ES-I3 (cell line): ENCODE measurements around the gene TMEM89.

Experiments used
- H3K36me3 ChIP-seq: 2 replicates; pipeline ENCODE4 v1.6.1; 2013; ENCODE audit warnings: mild to moderate bottlenecking, low read length, control low read depth, moderate library complexity; ENCODE audit not compliant: insufficient read depth
- H3K4me1 ChIP-seq: 2 replicates; pipeline ENCODE4 v1.6.1; 2013; ENCODE audit warnings: mild to moderate bottlenecking, control low read depth, low read length; ENCODE audit not compliant: insufficient read depth
- H3K9ac ChIP-seq: 2 replicates; pipeline ENCODE4 v1.6.1; 2013; ENCODE audit warnings: low read depth, mild to moderate bottlenecking, low read length, moderate library complexity
- H3K9me3 ChIP-seq: 2 replicates; pipeline ENCODE4 v1.6.1; 2013; ENCODE audit warnings: mild to moderate bottlenecking, low read length, moderate library complexity; ENCODE audit not compliant: control insufficient read depth, insufficient read depth

TMEM89 gene

DNA sequence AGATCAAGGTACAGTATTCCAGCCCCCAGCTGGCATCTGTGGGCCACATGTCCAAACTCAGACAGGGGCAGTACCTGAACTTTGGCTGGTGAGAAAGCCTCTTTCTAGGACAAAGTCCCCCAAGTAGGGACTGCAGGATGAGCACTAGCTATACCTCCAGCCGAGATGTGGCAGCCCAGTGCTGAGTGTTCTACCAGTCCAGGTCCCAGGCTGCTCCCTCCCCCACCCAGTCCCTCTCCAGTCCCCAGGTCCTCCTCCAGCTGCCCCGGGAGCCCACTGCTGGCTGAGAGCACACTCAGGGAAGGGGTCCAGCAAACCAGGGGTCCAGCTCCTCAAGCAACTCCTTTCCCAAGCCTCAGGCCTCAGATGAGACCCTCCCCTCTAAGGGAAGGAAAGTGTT, 12.2 kb upstream of the TMEM89 start:
- H3K36me3 ChIP-seq: peaks cover 11% of the 10 kb centered on the region
- peaks cover 17% of the 10 kb centered on the region for H3K4me1 ChIP-seq
- H3K9me3 ChIP-seq: no peaks in the 10 kb centered on the region
- H3K9ac ChIP-seq: peak overlapping the region; percentile 97; the same call in 1 of the 2 replicates

- H3K9ac ChIP-seq: no peak overlapping the region
- H3K4me1 ChIP-seq: peaks cover 17% of the 10 kb centered on the region
- H3K9me3 ChIP-seq: no peaks in the 10 kb centered on the region
- H3K36me3 ChIP-seq: peaks cover 11% of the 10 kb centered on the region
Observed at GRCh38 chr3:48633256-48633655, 11.7 kb upstream of the TMEM89 start.

- H3K4me1 ChIP-seq: peaks cover 10% of the 10 kb centered on the region
- no peaks in the 10 kb centered on the region for H3K9me3 ChIP-seq
- H3K36me3 ChIP-seq: peaks cover 11% of the 10 kb centered on the region
- H3K9ac ChIP-seq: no peak overlapping the region
Observed at GRCh38 chr3:48631516-48632448, 10.2 kb upstream of the TMEM89 start.

DNA sequence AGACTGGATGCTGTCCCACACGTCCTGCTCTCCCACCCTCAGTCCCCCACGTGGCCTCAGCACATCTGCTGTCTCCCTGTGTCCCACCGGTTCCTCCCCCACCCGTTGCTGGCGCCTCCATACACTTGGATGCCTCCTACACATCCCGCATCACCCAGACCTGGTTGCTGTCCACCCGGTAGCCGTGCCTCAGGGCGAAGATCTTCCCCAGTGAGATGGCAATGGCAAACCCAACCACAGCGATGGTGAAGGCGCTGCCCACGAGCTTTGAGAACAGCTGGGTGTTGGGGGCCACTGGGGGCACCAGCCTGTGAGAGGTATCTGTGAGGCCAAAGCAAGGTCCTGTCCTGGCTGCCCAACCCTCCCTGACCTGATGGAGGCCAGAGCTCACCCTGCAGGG, 9.3 kb upstream of the TMEM89 start:
- Histone ChIP-seq H3K4me1 (0 out of 2 replicates have a peak, but pooled peaks cover 7% of the 10 kb centered on the region), H3K36me3 (peaks cover 13% of the 10 kb centered on the region), H3K9me3 (no peaks in the 10 kb centered on the region), H3K9ac (no peak overlapping the region)

GRCh38 chr3:48630407-48630806, 8.8 kb upstream of the TMEM89 start:
- H3K9ac ChIP-seq: no peak overlapping the region
- H3K36me3 ChIP-seq: peaks cover 13% of the 10 kb centered on the region
- 0 out of 2 replicates have a peak, but pooled peaks cover 7% of the 10 kb centered on the region for H3K4me1 ChIP-seq
- H3K9me3 ChIP-seq: no peaks in the 10 kb centered on the region

DNA sequence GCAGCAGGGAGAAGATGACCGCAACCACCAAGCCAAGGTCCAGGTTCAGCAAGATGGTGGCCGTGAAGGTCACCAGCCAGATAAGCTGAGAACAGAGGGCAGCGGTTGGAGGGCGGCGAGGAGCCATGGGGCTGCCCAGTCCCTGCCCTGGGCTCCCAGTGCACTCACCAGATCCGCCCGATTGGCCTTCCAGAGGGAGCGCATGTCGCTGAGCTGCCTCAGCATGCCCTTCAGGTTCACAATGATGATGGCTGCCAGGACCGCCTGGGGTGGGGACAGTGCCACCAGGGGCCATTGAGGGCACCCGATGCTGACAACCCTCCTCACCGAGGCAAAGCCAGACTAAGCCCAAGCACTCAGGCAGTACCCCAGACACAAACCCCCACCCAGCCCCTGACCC, 8.3 kb upstream of the TMEM89 start:
- Histone ChIP-seq H3K4me1 (0 out of 2 replicates have a peak, but pooled peaks cover 7% of the 10 kb centered on the region), H3K9ac (no peak overlapping the region), H3K36me3 (peaks cover 13% of the 10 kb centered on the region), H3K9me3 (no peaks in the 10 kb centered on the region)

- Histone ChIP-seq H3K36me3 (peaks cover 13% of the 10 kb centered on the region), H3K9me3 (no peaks in the 10 kb centered on the region), H3K9ac (no peak overlapping the region), H3K4me1 (peaks cover 7% of the 10 kb centered on the region; the same call in 1 of the 2 replicates)
Observed at GRCh38 chr3:48628277-48629017, 6.9 kb upstream of the TMEM89 start.

DNA sequence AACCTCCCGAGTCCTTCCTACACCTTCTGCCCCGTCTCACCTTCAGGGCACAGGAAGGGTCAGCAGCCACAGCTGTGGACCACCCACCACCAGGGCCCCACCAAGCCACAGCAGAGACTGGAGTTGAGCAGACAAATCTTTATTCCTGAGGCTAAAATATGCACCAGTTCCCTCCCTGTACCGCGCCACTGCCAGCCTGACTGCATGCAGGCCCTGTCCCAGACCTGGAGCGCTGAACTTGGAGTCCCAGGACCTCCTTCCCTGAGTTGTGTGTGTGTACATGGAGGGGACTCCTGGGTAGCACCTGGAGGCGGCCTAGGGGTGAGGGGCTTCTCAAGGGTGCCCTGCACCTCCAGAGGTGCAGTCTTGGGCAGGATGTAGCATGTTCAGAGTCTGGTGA, 4.0 kb upstream of the TMEM89 start:
- H3K9me3 ChIP-seq: no peaks in the 10 kb centered on the region
- H3K9ac ChIP-seq: no peak overlapping the region
- peaks cover 7% of the 10 kb centered on the region; the same call in 1 of the 2 replicates for H3K4me1 ChIP-seq
- H3K36me3 ChIP-seq: peaks cover 6% of the 10 kb centered on the region

DNA sequence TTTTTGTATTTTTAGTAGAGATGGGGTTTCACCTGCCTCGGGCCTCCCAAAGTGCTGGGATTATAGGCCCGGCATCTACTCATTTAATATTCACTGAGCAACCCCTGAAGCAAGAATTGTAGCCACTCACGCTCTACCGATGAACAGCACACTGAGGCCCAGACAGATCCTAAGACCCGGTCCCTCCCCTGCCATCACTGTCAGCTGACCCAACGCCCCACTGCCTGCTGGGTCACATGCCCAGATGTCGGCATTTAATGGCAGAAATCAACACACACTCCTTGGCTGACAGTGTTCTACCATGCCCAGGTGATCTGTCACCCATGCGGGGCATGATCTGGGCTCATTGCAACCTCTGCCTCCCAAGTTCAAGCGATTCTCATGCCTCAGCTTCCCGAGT, 3.2 kb upstream of the TMEM89 start:
- Histone ChIP-seq H3K9me3 (no peaks in the 10 kb centered on the region), H3K9ac (no peak overlapping the region), H3K36me3 (peaks cover 9% of the 10 kb centered on the region), H3K4me1 (peaks cover 7% of the 10 kb centered on the region; the same call in 1 of the 2 replicates)

GRCh38 chr3:48623851-48624547, 2.4 kb upstream of the TMEM89 start:
- H3K9me3 ChIP-seq: no peaks in the 10 kb centered on the region
- peaks cover 6% of the 10 kb centered on the region for H3K36me3 ChIP-seq
- no peak overlapping the region for H3K9ac ChIP-seq
- peaks cover 7% of the 10 kb centered on the region; the same call in 1 of the 2 replicates for H3K4me1 ChIP-seq

DNA sequence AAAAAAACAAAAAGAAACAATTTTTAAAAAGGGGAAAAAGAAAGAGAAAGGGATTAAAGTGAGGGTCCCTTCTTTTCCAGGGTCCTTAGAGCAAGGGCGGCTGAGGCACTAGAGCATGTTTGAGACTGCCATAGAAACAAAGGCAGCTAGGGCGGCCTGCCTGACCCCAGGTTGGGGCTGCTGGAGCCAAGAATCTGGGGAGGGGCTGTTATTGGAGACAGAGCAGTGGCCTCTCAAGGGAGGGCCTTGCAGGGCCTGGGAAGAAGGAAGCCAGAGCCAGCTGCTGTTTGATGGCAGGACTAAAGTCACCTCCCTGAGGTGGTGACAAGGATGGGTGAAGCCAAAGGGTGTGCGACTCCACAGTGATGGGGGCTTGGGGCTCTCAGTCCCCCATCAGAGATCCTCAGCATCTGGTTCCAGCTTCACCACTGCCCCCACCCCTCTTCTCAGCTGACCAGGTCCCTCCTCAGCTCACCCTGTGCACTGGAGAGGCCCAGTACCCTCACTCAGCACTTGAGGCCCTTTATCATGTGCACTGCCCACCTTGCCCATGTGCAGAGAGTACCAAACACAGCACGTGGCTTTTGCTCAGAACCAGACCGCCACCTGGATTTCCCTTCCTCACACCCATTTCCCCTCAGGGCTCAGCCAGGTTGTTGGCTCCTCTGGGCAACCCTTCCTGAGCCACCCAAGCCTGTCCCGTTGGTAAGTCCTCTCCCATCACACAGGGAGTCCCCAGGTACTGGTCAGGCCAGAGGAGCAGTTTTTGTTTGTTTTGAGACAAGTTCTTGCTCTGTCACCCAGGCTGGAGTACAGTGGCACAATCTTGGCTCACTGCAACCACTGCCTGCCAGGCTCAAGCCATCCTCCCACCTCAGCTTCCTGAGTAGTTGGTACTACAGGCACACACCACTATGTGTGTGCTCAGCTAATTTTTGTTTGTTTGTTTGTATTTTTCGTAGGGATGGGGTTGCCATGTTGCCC, 1.7 kb downstream of the TMEM89 start:
- Histone ChIP-seq H3K9me3 (peaks cover 11% of the 10 kb centered on the region), H3K9ac (no peak overlapping the region), H3K36me3 (peaks cover 4% of the 10 kb centered on the region; the same call in 1 of the 2 replicates), H3K4me1 (peaks cover 7% of the 10 kb centered on the region; the same call in 1 of the 2 replicates)

DNA sequence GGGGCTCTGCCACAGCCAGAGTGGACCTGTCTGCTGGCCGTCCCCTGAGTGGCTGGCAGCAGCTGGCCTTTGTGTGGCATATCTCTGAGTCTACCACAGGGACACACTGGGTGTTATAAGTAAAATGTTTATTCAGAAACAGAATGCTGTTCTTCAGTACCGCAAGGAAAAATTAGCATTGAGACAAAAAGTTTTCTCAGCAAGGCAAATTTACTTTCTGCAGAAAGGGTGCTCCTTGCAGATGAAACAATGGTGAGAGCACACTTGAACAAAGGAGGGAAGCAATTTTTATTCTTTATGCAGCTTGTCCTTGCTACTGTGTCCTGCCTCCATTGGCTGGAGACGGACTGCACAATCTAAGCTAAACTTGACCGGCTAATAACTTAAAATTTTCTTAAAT, 4.0 kb downstream of the TMEM89 start:
- H3K9me3 ChIP-seq: peaks cover 11% of the 10 kb centered on the region
- H3K9ac ChIP-seq: no peak overlapping the region
- no peaks in the 10 kb centered on the region for H3K4me1 ChIP-seq
- peaks cover 4% of the 10 kb centered on the region; the same call in 1 of the 2 replicates for H3K36me3 ChIP-seq

DNA sequence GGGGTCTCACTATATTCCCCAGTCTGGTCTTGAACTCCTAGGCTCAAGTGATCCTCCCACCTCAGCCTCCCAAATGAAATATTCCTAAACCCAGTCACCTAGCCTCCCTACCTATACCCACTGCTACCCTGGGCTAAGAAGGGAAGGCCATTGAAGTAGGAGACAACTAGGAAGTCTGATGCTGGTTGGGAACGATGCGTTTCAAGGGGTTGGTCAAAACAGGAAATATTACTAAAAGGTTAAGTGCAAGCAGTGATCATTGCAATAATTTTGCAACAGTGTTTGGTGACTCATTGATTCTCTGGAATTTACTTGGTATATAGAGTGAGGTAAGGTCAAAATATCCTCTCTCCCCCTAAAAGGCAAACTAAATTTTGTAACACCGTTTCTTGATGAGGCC, 7.5 kb downstream of the TMEM89 start:
- Histone ChIP-seq H3K4me1 (peaks cover 4% of the 10 kb centered on the region; the same call in 1 of the 2 replicates), H3K36me3 (no peaks in the 10 kb centered on the region), H3K9me3 (peaks cover 11% of the 10 kb centered on the region), H3K9ac (no peak overlapping the region)
